Hematopoietic multipotent progenitor cell treated with erythropoietin and hydrocortisone succinate and interleukin-3 and kit ligand, for 17 days (in vitro differentiated cells): ENCODE results near the gene LCN10.

Experiments used
- DNase-seq: peaks from one replicate; pipeline ENCODE4 v3.0.0-alpha.2; 2015; ENCODE audit warnings: low spot score

LCN10 gene

DNA sequence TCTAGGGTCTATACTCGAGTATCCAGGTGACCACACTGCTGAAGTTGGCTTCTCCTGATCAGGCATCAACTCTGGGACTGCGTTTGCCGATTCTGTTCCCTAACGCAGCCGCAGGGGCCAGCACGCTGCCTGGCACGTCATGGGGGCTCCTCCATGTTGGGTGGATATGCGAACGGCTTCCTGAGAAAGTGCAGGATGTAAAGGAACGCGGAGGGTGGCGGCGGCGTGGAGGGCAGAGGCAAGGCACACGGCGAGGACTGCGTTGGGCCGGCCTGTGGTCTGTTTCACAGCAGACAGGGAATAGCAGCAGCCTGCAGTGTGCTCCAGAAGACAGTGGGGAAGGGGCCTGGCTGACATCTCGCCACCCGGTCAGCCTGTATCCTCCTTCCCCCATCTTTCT lies 3.8 kb downstream of the LCN10 start:
- DNase-seq = no peak

DNA sequence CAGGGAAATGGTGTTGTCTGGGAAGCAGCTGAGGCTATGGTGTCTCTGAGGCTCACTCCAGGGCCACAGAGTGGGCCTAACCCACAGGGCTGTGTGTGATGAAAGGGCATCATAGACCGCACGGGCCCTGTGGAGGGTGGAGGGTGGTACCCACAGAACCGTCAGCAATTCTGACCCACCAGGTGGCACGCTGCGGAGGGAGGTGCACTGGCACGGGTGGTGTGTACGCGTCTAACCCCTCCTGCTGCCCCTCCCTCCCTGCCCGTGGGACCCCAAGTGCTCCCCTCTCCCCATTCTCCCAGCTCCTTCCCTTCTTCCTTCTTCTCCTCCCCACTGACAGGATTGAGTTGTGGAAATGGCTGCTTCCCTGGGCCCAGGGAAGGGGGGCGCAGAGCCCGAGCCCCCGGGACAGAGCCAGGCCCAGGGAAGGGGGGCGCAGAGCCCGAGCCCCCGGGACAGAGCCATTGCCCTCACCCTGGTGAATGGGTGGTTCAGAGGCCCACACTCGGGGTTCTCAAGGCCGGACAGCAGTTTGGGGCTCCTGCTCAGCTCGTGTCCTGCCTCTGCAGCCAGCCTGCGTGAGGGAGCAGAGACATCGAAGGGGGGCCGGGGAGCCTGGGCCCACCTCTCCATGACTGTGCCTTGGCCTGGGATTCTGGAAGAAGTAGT lies 6.8 kb downstream of the LCN10 start:
- DNase-seq = no peak

DNA sequence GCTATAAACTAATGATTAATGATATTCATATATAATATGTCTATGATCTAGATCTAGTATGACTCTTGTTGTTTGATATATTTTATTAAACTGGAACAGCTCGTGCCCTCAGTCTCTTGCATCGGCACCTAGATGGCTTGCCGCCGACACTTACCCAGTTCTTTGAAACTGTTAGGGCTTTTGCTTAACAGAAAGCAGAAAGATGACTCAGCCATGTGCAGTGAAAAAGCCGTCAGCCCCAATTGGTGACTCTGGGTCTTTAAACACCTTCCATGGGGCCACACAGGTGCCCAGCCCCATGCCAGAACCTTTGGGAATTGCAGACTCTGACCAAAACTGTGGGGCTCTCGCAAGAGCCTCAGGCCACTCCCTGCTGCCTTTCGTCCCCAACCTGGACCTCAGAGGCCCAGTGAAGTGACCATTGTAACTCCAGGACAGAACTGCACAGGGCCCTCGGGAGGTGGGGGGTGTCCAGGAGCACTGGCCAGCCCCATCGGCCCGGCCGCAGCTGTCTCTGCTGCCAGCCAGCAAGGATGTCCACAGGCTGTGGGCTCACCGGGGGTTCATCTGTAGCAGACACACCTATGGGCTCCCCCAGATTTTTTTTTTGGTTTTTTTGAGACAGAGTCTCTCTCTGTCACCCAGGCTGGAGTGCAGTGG lies 7.8 kb downstream of the LCN10 start:
- no peak for DNase-seq

DNA sequence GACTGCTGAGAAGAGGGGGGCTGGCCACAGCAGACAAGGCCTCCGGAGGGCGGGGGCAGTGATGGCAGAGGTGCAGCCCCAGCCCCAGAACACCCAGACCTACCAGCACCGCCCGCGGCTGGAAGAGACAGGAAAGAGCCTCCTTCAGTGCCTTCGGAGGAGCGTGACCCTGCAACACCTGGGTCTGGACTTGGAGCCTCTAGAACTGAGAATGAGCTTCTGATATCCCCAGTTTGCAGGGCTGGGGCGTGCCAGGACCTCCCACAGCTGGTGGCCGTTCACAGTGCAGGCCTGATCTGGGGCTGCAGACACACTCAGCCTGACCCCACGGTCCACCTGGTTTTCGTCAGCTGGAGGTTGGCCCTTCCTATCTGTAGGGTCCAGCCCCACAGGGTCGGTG lies 9.1 kb downstream of the LCN10 start:
- no peak for DNase-seq

DNA sequence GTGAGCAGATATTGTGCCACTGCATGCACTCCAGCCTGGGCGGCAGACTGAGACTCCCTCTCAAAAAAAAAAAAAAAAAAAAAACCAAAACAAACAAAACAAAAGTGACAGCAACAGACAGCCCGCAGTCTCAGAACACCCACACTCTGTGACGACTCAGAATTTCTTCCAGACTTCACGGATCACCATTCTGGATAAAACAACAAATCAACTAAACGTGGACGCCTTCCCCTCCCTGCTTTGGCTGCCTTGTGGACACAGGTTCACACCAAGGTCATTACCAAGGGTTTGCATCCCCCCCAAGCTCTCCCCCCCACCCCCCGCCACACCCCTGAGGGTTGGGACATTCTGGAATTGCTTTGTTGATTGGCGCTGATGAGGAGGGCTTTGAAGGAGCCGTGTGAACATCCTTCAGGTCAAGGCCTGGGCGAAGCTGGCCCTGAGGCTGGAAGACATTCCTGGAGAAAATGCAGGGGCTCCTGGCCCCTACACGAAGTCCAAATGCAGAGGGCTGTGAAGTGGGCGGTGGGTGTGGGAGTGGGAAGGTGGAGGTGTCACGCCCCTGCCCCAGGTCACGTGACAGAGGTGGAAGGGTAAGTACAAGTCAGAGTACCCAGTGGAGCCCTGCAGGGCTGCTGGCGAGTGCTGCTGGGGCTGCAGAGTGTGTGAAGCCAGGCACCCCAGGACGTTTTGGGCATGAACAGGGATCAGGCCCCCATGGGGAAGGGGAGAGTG lies 10.1 kb downstream of the LCN10 start:
- DNase-seq = no peak

DNA sequence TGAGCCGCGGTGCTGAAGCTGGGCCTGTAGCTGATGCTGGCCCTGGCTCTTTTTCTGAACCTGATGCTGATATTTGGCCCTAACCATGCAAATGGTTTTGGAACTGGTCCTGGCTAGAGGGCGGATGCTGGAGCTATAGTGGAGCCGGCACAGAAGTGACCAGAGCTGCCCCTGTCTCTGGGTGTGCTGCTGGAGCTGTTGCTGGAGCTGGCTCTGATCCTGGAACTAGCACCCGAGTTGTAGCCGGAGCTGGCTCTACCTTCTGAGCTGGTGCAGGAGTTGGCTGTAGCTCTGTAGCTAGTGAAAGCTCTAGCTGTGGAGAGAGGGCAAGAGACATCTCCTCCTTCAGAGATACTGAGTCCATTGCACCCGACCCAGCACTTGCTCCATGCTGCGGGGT lies 12.8 kb downstream of the LCN10 start:
- DNase-seq = no peak

DNA sequence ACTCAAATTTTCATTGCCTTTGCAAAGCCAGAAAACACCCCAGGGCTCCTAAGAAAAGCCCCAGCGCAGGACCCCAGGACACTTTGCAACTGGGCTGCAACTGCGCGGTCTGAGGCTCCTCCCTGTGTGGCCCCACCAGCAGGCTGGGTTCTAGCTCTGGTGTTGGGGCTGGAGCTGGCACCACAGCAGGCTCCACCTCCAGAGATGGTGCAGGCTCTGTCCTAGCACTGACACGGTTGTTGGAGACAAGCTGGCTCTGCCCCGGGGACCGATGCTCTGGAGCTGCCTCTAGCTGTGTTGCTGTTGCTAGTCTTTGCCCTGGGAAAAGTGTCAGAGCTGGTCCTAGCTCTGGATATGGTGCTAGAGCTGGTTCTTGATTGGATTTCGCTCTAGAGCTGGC lies 13.6 kb downstream of the LCN10 start:
- DNase-seq = no peak

DNA sequence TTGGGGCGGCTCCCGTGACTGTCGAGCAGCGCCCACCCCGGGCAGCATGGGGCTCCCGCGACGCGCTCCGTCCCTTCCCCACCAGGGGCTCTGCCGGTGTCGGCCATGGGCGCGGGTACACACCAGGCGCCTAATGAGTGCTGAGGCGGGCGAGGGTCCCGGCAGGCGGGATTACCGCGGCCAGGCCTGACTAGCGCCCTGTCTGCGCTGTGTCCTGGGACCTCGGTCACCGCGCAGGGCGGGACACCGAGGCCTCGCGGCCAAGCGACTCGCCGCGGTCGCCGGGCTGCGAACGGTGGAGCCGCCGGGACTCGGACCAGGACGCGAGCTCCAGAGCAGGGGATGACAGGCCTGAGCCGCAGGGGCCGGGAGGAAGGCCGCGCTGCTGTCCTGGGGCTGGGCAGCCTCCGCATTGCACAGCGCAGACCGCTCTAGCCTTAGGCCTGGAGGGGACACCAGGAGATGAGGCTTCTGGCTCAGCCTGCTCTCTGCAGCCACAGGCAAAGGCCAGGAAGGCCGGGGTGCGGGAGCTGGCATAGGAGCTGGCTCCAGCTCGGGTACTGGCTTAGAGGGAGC lies 14.1 kb downstream of the LCN10 start:
- DNase-seq = no peak

DNA sequence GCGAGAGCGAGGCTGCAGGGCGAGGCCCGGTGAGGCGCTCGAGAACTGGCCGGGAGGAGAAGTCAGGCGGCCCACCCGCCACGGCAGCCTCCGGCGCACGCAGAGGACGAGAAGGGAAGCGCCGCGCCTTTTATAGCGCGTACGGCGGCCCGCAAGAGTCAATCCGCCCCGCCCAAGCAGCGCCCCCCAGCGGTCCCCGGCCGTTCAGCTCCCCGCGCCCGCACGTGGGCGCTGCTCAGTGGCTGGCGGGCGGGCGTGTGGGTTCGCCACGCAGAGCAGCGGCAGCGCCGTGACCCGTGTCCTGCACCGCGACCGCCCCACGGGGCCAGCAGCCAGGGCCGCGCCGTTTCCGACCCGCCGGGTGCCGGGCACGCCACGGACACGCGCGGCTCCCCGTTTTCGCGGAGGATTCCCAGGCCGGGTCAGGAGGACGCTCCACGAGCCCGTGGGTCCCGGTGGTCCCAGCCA lies 14.6 kb downstream of the LCN10 start:
- peak; percentile 76 for DNase-seq

DNA sequence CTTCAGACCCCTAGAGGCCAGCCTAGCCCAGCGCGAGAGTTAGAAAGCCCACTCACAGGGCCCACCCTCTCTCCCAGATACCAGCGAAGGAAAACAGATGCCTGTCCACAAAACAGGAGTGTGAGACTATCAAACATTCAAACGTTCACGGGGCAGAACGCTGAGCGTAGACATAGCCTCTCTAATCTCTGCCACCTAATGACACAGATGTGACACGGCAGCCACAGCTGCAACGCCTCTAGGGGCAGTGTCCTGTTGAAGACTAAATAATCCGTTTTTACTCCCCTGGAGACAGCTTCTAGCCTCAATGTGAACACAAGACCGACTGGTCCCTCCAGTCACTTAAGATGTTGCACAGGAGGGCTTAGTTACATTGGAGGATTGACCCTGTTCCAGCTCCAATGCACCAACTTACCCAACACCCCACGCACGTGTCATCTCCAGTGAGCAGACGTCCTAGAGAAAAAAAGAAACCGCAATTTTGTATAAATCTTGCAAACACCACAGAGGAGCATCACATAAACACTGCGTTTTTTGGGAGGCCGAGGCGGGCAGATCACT lies 16.0 kb downstream of the LCN10 start:
- DNase-seq = peak; percentile 49

DNA sequence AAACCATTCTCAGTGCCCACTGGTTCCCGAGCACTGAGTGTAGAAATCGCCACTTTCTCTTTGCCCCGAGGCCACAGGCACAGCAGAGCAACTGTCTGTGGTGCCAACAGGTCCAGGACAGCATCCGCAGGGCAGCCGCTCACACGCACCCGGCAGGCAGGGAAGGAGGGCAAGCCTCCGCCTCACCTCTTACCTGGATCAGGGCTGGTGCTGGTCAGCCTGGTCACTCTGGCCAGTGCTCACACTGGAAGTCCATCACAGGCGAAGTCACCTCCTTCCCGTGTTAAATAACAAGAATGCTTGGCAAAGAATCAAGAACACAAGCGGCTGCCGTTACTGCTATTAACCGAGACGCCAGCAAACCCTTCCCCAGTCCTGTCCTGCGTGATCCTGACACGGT lies 16.6 kb downstream of the LCN10 start:
- no peak for DNase-seq

DNA sequence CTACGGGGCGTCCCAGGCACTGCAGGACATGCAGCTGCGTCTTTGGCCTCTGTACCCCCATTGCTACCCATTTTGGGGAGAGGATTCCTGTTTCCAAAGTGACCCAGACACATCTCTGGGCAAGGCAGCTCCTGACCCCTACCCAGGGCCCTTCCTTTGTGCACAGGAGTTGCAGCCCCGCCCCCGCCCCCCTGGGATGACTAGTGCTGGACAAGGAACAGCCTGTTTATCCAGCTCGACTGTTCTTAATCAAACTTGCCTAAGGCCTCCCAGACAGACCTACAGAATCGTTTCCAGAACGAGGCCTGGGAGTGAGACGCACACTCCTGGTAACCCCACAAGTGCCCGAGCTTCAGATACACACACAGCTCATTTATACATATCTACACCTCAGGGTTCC lies 17.1 kb downstream of the LCN10 start:
- DNase-seq = no peak

DNA sequence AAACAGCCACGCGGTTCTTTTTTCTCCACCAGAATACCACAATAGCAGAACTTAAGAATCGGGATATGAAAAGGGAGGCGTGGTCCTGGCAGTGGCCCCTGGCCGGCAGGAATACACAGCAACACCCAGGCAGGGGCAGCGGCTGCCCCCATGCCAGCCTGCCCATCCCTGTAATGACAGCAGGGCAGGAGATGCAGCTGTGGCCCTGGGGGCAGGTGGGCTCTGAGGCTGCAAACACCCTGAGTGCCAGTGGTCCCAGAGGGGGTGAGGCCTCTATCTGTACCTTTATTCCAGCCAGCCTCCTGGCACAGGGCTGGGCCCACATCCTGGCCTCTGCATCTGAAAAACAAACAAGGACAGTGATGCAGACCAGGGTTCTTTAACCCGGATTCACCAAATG lies 18.0 kb downstream of the LCN10 start:
- no peak for DNase-seq

DNA sequence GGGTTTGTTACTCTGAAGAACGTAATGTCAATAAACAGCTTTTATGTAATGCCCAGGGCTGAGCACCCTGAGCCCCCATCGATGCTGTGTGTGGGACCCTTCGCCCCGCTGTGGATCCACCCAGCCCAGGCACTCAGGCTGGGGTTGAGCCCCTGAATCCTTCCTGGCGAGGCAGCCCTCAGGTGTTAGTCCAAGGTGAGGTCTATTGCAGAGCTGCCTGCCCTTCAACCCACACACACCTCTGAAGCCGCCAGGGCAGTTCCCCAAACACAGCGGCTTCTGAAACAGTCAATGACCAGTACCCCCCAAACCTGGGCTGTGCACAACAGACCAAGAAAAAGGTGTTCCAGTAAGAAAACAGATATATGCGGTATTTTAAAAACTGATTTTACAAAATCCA lies 18.8 kb downstream of the LCN10 start:
- no peak for DNase-seq

DNA sequence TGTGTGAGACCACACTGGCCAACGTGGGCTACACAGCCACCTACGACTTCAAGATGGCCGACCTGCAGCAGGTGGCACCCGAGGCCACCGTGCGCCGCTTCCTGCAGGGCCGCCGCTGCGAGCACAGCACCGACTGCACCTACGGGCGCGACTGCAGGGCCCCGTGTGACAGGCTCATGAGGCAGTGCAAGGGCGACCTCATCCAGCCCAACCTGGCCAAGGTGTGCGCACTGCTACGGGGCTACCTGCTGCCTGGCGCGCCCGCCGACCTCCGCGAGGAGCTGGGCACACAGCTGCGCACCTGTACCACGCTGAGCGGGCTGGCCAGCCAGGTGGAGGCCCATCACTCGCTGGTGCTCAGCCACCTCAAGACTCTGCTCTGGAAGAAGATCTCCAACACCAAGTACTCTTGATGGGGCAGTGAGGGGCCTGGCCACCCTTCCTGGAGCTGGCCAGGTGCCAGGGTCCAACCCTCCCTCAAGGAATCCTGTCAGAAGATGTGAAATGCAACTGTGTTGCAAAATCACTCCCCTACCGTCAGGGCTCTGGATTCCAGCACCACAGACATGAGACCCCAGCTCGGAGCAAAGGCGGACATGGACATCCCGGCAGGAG lies 19.3 kb downstream of the LCN10 start:
- no peak for DNase-seq

DNA sequence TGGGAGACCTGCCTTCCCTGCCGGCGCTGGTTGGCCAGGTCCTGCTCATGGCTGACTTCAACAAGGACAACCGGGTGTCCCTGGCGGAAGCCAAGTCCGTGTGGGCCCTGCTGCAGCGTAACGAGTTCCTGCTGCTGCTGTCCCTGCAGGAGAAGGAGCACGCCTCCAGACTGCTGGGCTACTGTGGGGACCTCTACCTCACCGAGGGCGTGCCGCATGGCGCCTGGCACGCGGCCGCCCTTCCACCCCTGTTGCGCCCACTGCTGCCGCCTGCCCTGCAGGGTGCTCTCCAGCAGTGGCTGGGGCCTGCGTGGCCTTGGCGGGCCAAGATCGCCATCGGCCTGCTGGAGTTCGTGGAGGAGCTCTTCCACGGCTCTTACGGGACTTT lies 19.8 kb downstream of the LCN10 start:
- no peak for DNase-seq

DNA sequence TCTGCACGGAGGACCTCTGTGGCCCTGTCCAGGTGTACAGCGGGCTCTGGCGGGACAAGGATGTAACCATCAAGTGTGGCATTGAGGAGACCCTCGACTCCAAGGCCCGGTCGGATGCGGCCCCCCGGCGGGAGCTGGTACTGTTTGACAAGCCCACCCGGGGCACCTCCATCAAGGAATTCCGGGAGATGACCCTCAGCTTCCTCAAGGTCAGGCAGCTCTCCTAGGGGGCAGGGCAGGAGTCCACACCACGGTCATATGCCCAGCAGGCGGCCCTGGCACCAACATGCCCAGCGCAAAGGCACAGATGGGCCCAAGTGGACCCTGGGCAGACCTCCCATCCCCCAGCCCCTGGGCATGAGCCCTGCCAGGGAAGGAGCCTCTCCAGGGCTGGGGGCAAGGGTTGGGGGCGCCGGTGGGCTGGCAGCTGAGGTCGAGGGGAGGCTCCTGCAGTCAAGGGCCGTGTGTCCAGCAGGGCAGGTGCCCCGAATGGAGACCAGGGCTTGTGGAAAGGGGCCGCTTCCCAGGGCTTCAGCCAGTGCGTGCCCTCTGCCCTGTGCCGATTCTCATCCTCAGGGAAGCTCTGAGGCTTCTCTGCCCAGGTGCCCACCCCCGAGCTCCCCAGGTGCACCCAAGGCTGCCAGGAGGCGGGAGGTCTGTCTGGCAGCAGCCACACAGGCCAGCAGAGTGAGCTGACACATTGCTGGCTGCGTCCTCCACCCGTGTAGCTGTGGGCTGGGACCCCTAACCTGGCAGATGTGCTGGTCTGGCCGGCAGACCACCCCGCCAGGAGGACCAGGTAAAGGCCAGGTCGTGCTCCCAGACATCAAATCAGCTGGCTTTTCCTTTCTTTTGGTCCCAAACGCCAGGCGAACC lies 20.4 kb downstream of the LCN10 start:
- DNase-seq = no peak

DNA sequence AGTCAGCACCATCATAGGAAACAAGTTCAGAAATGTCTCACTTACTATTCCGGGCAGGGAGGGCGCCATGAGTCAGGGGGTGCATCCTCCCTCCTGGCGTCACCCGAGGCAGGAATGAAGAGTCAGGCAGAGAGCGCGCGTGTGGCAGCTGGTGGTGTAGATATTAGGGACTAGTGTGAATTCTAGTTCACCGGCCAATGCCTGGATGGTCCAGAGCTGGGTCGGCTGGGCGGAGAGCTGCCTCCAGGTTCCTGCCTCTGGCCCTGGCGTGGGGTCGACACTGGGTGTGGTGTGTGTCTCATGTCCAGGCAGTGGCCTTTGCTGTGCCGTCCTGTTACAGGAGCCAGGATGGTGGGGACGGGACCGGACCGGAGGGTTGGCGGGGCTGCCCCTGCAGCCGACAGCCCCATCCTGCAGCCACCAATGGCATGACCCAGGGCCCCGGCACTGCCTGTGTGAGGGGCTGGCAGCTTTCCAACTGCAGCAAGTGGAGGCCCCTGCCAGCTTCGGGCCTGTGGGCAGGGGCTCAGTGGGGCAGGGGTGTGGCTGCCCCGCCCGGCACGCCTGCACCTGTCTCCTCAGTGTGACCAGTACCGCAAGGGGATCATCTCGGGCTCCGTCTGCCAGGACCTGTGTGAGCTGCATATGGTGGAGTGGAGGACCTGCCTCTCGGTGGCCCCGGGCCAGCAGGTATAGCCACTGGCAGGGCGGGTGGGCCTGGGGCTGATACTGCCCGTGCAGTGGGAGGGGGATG lies 21.2 kb downstream of the LCN10 start:
- no peak for DNase-seq

DNA sequence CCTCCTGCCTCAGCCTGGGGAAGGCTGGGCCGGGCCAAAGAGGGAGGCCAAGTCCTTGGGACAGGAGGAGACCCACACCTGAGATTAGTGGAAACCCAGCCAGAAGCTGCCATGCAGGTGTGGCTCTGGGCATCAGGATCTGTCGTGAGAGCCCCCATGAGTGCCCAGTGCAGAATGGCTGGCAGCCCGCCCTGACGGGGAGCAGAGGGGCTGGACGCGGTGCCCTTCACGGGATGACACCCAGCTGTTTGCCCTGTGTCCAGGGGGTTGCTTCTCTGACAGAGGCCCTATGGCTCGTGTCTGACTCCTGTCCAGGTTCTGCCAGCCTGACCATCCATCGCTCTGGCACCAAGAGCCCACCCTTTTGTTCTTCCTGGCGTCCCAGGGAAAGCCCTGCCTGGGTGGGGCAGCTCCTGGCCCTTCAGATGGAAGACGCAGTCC lies 21.8 kb downstream of the LCN10 start:
- DNase-seq = no peak

DNA sequence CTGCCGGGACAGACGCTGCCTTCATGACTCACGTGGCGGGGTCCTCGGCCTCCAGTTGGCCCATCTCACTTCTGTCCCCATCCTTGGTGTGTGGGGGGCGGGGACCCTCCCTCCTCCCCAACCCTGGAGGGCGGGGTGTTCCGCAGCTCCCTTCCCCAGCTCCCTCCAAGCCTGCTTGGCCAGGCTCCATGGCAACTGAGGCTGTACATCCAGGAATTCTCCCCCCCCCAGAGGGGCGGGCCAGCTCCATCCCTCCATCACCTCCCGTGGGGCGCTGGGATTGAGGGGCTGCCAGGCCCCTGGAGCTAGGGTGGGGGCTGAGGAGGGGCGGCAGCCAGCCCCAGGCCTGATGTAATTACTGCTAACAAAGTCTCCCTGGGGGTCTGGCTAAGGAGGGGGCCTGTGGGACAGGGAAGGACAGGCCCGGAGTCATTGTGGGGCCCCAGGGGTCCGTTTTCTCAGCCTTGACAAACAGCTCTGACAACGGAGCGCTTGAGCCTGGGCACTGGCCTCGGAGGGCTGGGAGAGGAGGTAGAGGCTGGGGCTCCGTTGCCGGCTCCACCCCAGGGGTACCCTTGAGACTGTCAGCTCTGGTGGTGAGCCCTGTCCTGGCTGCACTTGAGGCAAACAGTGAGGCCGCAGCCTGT lies 22.4 kb downstream of the LCN10 start:
- DNase-seq = no peak
